GM18526 (cell line): ENCODE measurements around the gene NRL.

Experiments used
- POLR2A ChIP-seq: IDR thresholded peaks from 3 replicates; pipeline ENCODE4 v1.6.1; 2011; ENCODE audit not compliant: insufficient read length; ENCODE audit errors: extremely low read depth

NRL gene

DNA sequence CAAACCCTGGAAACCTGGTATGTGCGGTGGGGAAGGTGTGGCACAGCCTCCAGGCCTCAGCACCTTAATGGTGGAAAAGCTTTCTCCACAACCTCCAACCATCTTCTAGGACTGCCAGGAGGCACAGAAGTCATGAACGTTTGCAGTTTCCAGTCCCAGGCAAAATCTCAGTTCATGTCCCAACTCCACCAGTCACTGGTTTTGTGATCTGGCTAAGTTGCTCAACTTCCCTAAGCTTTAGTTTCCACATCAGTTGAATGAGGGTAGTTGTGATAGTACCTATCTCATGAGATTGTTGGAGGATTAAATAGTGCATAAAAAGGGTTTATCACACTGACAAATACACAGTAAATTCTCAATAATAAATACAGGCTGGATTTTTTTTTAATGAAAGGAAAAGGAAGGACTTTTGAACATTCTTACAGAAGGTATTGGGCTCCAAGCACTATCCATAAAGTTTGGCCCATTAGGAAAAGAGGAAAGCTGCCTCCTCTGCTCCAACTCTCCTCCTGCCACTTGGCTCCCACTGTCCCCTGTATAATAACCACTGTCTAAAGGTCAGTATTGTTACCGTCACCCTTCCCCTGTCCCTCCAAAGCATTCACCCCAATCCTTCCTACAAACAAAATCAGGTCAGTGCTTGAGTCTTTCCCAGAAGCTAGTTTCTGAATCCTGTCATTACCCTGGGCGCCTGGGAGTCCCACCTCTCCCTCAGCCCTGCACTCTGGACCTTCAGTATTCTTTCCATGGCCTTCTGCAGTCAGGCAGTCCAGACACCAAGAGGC, 14.4 kb downstream of the NRL start:
- no peak for TF ChIP-seq POLR2A

DNA sequence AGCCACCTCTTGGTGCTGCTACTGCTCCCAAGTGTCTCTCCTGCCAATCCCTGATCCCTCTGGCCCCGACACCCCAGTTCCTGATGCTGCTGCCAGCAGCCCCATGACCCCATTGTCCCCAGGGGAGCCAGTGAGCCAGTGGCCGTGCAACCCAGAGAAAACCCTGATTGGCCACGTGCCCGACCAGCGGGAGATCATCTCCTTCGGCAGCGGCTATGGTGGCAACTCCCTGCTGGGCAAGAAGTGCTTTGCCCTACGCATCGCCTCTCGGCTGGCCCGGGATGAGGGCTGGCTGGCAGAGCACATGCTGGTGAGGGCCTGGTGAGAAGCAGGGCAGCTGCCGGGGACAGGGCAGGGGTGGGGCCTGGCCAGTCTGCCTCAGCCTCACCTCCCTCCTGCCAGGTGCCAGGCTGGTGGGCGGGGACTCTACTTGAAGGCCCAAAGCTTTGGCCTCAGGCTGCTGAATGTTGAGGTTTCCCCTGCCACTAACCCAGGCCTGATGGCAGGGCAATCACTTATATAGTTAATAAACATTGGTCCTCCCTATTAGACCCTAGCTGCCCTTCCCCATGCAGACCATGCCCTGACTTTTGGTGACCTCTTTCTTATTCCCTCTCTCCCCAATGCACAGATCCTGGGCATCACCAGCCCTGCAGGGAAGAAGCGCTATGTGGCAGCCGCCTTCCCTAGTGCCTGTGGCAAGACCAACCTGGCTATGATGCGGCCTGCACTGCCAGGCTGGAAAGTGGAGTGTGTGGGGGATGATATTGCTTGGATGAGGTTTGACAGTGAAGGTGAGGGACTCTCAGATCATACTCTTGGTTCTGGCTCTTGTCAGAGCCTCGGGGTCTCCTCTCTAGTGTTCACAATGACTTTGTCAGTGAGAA, 15.6 kb downstream of the NRL start:
- no peak for TF ChIP-seq POLR2A

DNA sequence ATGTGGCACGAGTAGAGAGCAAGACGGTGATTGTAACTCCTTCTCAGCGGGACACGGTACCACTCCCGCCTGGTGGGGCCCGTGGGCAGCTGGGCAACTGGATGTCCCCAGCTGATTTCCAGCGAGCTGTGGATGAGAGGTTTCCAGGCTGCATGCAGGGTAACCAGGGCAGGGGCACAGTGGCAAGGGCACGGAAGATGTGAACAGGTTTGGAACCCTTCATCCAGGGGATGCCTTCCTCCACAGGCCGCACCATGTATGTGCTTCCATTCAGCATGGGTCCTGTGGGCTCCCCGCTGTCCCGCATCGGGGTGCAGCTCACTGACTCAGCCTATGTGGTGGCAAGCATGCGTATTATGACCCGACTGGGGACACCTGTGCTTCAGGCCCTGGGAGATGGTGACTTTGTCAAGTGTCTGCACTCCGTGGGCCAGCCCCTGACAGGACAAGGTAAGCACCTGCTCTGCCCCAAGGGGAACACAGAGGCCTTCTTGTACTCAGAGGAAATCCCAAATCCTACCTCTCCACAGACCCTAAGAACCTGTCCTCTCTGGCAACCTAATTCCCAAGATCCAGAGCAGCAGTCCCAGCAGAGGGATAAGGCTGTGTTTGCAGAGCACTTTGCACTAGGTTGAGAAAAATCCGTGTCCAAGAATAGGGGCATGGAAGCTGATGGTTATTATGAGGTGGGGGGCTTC, 16.4 kb downstream of the NRL start:
- TF ChIP-seq POLR2A: no peak

DNA sequence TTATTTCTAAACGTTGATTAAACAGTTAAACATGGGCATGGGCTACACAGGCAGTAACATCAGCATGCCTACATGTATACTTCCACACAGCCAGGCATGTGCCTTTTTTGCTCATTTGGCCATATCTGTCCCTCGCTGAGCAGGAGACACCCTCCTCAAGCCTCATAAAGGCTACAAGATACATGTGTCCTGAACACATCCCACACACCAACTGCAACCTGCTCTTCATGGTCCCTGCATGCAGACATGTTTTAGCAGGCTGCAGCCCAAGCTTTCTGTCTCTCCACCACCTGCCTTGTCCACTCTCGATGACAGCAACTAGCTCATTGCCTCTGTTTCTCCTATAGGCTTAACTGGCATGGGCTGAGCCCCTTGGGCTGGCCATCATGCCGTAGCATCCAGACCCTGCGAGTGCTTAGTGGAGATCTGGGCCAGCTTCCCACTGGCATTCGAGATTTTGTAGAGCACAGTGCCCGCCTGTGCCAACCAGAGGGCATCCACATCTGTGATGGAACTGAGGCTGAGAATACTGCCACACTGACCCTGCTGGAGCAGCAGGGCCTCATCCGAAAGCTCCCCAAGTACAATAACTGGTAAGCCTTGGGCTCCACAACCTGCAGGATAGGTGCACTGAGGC, 18.1 kb downstream of the NRL start:
- no peak for TF ChIP-seq POLR2A

DNA sequence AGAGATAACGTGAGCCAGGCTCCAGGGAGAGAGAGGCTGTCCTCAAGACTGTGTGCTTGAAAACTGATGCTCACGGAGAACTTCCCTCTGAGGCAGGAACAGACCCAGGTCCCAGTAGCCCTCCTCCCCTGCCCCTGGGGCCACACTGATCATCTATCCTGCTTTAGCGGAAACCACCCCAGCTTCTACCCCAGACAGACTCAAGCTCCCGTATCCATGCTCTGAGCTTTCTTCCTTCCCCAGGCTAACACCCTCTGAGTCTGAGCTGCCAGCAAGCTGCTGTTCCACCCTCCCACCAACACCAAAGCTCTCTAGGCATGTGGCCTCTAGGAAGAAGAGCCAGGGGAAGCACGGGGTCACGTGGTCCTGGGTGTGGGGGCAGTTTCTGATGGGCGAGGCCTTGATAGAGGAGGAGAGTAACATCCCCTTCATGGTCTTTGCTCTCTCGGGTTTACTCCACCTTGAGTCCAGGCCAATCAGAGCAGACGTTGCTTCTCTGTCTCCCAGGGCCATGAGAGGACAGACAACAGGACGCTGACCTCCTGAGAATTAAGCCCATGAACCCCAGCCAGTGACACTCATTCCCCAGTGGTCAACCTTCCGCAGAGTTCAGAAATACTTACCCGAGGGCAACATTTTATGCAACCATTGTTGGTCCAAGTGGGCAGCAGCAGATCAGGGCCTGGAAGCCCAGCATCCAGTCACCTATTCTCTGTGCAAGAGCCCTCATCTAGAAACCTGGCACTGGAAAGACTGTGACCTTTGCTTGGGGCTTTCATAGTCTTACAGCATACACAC, 19.3 kb downstream of the NRL start:
- TF ChIP-seq POLR2A: peak; percentile 96

DNA sequence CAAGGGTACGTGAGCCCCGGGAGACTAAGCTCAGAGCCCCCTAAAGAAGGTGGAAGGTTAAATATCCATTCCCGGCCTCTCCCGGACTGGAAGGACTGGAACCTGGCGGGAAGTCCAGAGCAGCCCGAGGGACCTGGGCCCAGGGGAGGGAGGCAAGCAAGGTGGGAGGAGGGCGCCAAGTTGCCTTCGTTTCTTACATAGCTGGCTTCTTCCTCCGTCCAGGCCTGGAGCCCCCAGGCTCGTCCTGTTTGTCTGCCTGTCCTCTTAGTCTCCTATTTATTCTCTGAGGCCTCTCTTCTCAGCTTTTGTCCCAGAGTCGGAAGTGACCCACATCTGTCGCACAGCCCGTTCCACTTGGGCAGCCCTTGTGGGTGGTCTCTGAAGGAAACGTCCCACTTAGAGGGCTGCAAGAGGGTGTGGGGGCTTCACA, 19.9 kb downstream of the NRL start:
- no peak for TF ChIP-seq POLR2A

DNA sequence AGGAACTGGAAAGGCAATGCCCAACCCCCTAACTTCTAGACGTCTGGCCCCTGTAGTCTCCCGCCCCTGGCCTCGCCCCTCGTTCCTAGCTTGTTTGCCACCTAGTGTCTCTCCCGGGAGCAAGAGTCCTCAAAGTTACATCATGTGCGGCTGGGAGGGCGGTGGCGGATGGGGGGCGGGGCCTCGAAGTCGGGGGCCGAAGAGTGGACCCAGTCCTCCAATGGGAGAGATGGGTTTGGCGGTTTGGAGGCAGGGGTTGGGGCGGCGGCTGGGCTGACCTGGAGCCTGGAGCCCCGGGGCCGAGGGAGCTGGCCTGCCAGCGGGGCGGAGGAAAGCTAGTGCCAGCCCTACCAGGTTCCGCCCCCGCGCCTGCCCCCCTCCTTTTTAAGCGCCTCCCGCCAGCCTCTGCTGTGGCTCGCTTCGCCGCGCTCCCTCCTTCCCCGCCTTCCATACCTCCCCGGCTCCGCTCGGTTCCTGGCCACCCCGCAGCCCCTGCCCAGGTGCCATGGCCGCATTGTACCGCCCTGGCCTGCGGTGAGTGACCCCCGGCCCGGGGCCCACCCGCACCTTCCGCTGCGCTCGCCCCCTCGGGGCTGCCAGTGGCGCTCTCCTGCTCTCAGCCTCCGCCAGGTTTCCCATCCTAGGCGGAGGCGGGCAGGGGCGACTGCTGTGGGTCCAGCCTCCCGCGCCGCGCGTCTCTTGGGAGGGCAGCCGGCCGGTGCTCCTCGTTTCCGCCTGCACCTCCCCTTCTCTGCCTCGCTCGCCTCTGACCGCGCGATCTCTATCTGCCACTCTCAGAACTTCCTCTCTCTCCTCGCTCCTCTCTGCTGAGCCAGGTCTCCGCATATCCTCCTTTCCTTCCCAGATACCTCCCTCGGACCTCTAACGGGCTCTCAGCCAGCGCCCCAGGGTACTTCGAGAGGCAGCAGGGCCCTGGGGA, 20.6 kb downstream of the NRL start, which contains the start of gene PCK2:
TSS of gene PCK2 (plus strand) at position 411 of the 940 bp plus-strand sequence. CDS start at position 506, 95 bp downstream.
- TF ChIP-seq POLR2A: peak; percentile 98

DNA sequence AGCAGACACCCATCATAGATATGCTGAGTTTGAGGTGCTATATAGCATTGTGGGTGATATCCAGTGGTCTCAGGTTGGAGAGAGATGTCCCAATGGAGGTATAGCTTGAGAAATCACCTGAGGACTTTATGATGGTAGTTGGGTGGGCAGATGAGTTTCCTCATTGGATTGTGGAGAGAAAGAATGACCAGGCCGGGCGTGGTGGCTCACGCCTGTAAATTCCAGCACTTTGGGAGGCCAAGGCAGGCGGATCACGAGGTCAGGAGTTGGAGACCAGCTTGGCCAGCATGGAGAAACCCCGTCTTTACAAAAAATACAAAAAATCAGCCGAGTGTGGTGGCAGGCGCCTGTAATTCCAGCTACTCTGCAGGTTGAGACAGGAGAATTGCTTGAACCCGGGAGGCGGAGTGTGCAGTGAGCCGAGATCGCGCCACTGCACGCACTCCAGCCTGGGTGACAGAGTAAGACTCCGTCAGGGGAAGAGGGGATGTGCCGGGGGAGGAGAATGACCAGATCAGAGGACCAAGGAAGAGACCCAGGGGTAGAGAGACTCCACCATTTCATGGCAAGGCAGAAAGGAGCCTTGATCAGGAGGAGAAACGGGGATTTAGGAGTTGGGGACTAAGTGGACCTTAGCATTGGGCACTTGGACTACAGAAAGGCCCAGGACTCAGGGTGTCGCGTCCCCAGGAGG, 21.4 kb downstream of the NRL start:
- no peak for TF ChIP-seq POLR2A

DNA sequence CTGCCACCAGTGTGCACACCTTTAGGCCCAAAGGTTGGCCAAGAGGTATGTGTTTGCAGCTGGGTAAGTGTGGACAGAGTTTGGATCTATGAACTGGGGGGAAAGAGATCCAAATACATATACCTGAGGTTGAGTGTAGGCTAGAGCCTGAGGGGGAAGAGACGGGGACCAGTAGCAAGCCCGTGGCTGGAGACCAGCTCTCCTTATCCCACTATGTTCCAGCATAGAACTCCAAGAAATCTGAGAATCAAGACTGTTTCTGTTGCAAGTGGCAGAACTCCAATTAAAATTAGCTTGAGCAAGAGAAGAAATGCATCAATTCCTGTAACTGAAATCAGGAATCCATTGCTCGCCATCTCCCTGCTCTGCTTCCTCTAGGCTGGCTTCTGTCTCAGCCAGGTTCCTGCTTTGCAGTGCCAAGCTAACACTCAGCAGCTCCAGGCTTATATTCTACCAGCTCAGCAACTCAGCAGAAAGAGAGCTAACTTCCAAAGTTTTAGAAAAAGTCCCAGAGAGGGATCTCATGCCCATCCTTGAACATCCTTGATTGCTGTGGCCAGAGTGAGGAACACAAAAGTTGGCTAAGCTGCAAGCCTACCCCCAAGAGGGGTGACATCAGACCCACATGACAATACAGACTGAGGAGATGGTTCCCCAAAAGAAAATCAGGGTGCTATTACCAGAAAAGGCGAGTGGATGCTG, 22.1 kb downstream of the NRL start:
- TF ChIP-seq POLR2A: no peak

DNA sequence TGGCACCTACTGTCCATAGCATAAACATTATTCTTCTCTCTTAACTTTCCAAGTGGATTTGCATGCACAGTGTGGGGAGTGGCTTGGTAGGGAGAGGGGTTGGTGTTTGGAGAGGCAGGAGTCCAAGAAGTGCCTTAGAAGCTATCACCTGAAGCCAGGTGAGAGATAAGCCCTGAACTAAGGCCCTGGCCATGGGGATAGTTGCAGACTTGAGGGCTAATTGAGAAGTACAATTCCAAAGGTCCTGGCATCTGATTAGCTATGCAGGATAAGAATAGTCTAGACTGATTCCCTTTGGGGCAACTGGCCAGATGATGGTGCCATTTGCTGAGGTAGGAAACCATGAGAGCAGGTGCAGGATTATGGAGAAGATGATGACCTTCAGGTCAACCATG, 22.6 kb downstream of the NRL start:
- no peak for TF ChIP-seq POLR2A

DNA sequence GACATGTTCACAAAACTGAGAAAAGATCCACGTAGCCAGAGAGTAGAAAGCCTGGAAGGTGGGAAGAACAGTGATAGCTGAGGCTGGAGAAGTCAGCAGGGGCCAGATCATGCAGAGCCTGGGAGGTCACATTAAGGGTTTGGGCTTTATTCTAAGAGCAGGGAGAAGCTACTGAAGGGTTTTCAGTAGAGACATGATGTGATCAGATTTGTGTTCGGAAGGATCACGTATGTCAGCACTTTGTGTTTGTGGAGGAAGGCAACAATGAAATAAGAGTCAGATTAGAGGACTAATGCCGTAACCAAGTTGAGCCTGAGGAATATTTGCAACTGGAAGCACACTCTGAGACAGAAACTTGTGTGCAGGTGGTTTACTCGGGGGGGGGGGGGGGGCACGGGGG, 24.9 kb downstream of the NRL start:
- TF ChIP-seq POLR2A: no peak

DNA sequence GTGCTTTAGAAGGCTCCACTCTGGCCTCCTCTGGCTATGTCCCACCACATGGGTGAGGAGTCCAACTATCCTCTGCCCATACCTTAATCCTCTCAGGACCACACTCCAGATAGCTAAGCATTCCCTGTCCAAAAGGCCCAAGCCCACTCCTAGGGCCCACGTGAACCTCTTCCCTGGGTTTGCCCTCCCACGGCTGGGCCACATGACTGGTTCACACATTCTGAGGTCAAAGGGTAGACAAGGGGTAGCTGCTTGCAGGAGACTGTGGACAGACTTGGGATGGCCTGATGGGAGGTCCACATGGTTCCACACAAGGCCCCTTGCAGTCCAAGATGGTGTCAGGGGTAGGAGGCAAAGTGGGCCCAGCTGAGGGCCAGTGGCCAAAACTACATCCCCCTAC, 26.7 kb downstream of the NRL start:
- no peak for TF ChIP-seq POLR2A
